K562 (cell line): ENCODE data around the gene SYNGR3. TPM values are rescaled to one million over a fixed set of nuclear protein-coding genes. Genes with fewer than 3 reads are reported as not detected.
A peak's percentile ranks its signal among the peaks of the same experiment; 100 is the strongest.

Source experiments
- ATAC-seq: fragments of 200-7000 bp; cut with Tn5 transposase; 3 replicates; pipeline ENCODE4 v1.9.1; 2020; ENCODE audit warnings: moderate library complexity
- BruUV-seq: library from RNA; stranded (reverse); fragments of 400-500 nt; replicated peaks from 2 replicates; lab custom pipeline; 2021; lab: Mats Ljungman, UMichigan
- CTCF ChIA-PET: fragments of 300-600 bp; formaldehyde crosslinking; extraction: SDS; loops from one replicate; lab custom pipeline; 2021; ENCODE audit warnings: low intra/inter-chr PET ratio; lab: Yijun Ruan, JAX
- POLR2A ChIA-PET: fragments of 300-600, 350-650 bp; sonication (Branson Sonifier 250); formaldehyde crosslinking; extraction: SDS; loops from one replicate; lab custom pipeline; 2021; ENCODE audit warnings: antibody characterized with exemption, inconsistent platforms; lab: Yijun Ruan, JAX
- DNase-seq, 4 experiments: peaks; one replicate each; pipeline versions ENCODE4 v3.0.0 to v3.0.0-alpha.2; 2011 to 2018; ENCODE audit warnings: low spot score in 3 of 4, mixed read lengths in 3 of 4; ENCODE audit errors: extremely low read depth in 1 of 4
- FAIRE-seq: peaks from 2 replicates; lab custom pipeline; 2011; peaks lifted over from hg19 to GRCh38; lab: Jason Lieb, UNC
- H2AFZ ChIP-seq: 2 replicates; pipeline ENCODE4 v1.6.0; 2011; ENCODE audit warnings: low read depth, low read length, control low read depth, inconsistent platforms
- H3K27ac ChIP-seq: fragments of 200-600 bp; 3 replicates; pipeline ENCODE4 v1.8.0; 2011; ENCODE audit warnings: low read depth, mild to moderate bottlenecking, control low read depth, inconsistent platforms, low read length, moderate library complexity, mixed read lengths; ENCODE audit errors: extremely low read depth
- H3K27me3 ChIP-seq, 2 experiments: fragments of 300-600 bp in 1 of 2; 2 replicates in 1 of 2; 3 replicates in 1 of 2; pipeline versions ENCODE4 v1.6.0 to v1.8.0; 2011; ENCODE audit warnings: inconsistent platforms in 2 of 2, low read length in 2 of 2, mild to moderate bottlenecking in 1 of 2, mixed read lengths in 1 of 2, moderate library complexity in 1 of 2; ENCODE audit not compliant: control insufficient read depth in 2 of 2, insufficient read depth in 2 of 2
- H3K36me3 ChIP-seq: fragments of 300-600 bp; 3 replicates; pipeline ENCODE4 v1.8.0; 2011; ENCODE audit warnings: mild to moderate bottlenecking, low read length, inconsistent platforms; ENCODE audit not compliant: control insufficient read depth, insufficient read depth
- H3K4me1 ChIP-seq, 2 experiments: fragments of 200-600 bp in 1 of 2; replicated peaks in 1 of 2; 2 replicates in 1 of 2; 3 replicates in 1 of 2; pipeline versions ENCODE4 v1.5.1 to v1.8.0; 2011; ENCODE audit warnings: inconsistent platforms in 2 of 2, low read length in 2 of 2, mild to moderate bottlenecking in 1 of 2, mixed read lengths in 1 of 2, moderate library complexity in 1 of 2; ENCODE audit not compliant: control insufficient read depth in 2 of 2, insufficient read depth in 2 of 2
- H3K4me2 ChIP-seq: 2 replicates; pipeline ENCODE4 v1.6.1; 2011; ENCODE audit warnings: low read length, control low read depth, inconsistent platforms, mixed read lengths; ENCODE audit not compliant: insufficient read depth
- H3K4me3 ChIP-seq: fragments of 200-600 bp; sonication (generic), shearing (Covaris generic); 2 replicates; pipeline ENCODE4 v1.5.1; 2016; ENCODE audit warnings: control low read depth, inconsistent platforms
- H3K79me2 ChIP-seq: fragments of 200-600 bp; 3 replicates; pipeline ENCODE4 v1.8.0; 2011; ENCODE audit warnings: low read length, inconsistent platforms; ENCODE audit not compliant: control insufficient read depth, insufficient read depth
- H3K9ac ChIP-seq, 2 experiments: 2 replicates each; pipeline versions ENCODE4 v1.6.0 to v1.6.1; 2011; ENCODE audit warnings: low read depth in 2 of 2, low read length in 2 of 2, control low read depth in 1 of 2, inconsistent platforms in 1 of 2, mild to moderate bottlenecking in 1 of 2, mixed read lengths in 1 of 2; ENCODE audit not compliant: insufficient read depth in 1 of 2
- H3K9me1 ChIP-seq: one replicate; pipeline ENCODE4 v1.6.0; 2011; ENCODE audit warnings: inconsistent platforms, mild to moderate bottlenecking, low read length, moderate library complexity; ENCODE audit not compliant: control insufficient read depth, insufficient read depth
- H3K9me3 ChIP-seq: replicated peaks from 2 replicates; pipeline ENCODE4 v1.5.1; 2011; ENCODE audit warnings: low read depth, low read length, inconsistent platforms; ENCODE audit not compliant: control insufficient read depth, insufficient read depth
- H4K20me1 ChIP-seq: replicated peaks from 2 replicates; pipeline ENCODE4 v1.6.1; 2011; ENCODE audit warnings: low read length, inconsistent platforms, mixed read lengths; ENCODE audit not compliant: control insufficient read depth, insufficient read depth
- BRD9 ChIP-seq: fragments of 450-650 bp; IDR thresholded peaks from 2 replicates; pipeline ENCODE4 v1.6.1; 2018; ENCODE audit warnings: low read depth; ENCODE audit not compliant: partially characterized antibody
- ESRRA ChIP-seq: fragments of 450-650 bp; IDR thresholded peaks from 2 replicates; pipeline ENCODE4 v1.6.1; 2014; ENCODE audit warnings: low read depth, mild to moderate bottlenecking, moderate library complexity, borderline replicate concordance
- GTF2B ChIP-seq: IDR thresholded peaks from 2 replicates; pipeline ENCODE4 v1.6.1; 2011; ENCODE audit not compliant: insufficient read length; ENCODE audit errors: extremely low read depth
- HNRNPUL1 ChIP-seq: fragments of 200-400 bp; formaldehyde crosslinking; IDR thresholded peaks from 2 replicates; pipeline ENCODE4 v1.6.1; 2017; ENCODE audit warnings: low read length
- SMAD1 ChIP-seq: fragments of 150-350 bp; IDR thresholded peaks from 2 replicates; pipeline ENCODE4 v1.6.1; 2014; ENCODE audit warnings: low read length, low read depth; ENCODE audit not compliant: partially characterized antibody
- SP1 ChIP-seq: sonication (generic); formaldehyde crosslinking; IDR thresholded peaks from 2 replicates; pipeline ENCODE4 v1.8.1; 2022; ENCODE audit warnings: mild to moderate bottlenecking, missing genetic modification reagents
- TCF7 ChIP-seq: sonication (generic); IDR thresholded peaks from 2 replicates; pipeline ENCODE4 v1.6.1; 2016; ENCODE audit warnings: antibody characterized with exemption, borderline replicate concordance
- ZBTB40 ChIP-seq, 2 experiments: fragments of 450-650 bp in 1 of 2; sonication (generic) in 1 of 2; formaldehyde crosslinking in 1 of 2; IDR thresholded peaks; 2 replicates each; pipeline versions ENCODE4 v1.7.1 to v1.9.0; 2016 to 2022; ENCODE audit warnings: inconsistent platforms in 1 of 2, mild to moderate bottlenecking in 1 of 2, missing genetic modification reagents in 1 of 2
- WGBS: fragments of 100-300 bp; shearing (Covaris generic); methylation state at CpG from one replicate; pipeline ENCODE4 v1.1.6; 2016; ENCODE audit warnings: low coverage, mixed read lengths; ENCODE audit not compliant: insufficient coverage; ENCODE audit errors: missing lambda C conversion rate; 5-methylcytosine and 5-hydroxymethylcytosine counted together
- in situ Hi-C: fragments of 300-500 bp; cut with MboI; formaldehyde crosslinking; loops from 4 replicates; pipeline ENCODE4 v1.15.0; 2018; ENCODE audit warnings: inconsistent platforms, mixed read lengths
- intact Hi-C: fragments of 100-400 bp; cut with micrococcal nuclease; formaldehyde crosslinking; loops from 2 replicates; pipeline ENCODE4 v1.14.2; 2022
- polyA plus RNA-seq, 8 experiments: library from polyadenylated mRNA; depleted of rRNA in 4 of 8; stranded (reverse) in 5 of 8; unstranded in 3 of 8; fragments of >200 nt; fragmentation: Nextera tagmentation in 2 of 8; fragmentation: Illumina TruSeq in 1 of 8; extraction: Ambion mirVana in 2 of 8; extraction: Trizol in 1 of 8; gene quantifications; 2 replicates each; pipeline versions ENCODE4 v1.2.1 to v1.2.3, GENCODE V29; 2011 to 2014; ENCODE audit warnings: inconsistent platforms in 1 of 8, missing spikeins in 1 of 8
- total RNA-seq, 7 experiments: library from RNA; depleted of rRNA in 6 of 7; stranded (reverse); fragments of >200 nt in 6 of 7; fragmentation: Illumina TruSeq in 2 of 7; extraction: Trizol in 2 of 7; gene quantifications; 2 replicates each; pipeline versions ENCODE4 v1.2.1 to v1.2.3, GENCODE V29; 2011 to 2021; ENCODE audit warnings: low replicate concordance in 1 of 7
- TF ChIP-seq, protein P1 (sequence below): sonication (generic); formaldehyde crosslinking; IDR thresholded peaks from 2 replicates; pipeline ENCODE4 v1.8.0; 2022; ENCODE audit warnings: mild to moderate bottlenecking, missing genetic modification reagents

Gene SYNGR3
- total and polyA plus RNA-seq, 9 of the 15 experiments (the other 6 are each of a cell fraction or from before 2014, with no cell fraction given): 3.7 to 69.2 (median 36.3) TPM

DNA sequence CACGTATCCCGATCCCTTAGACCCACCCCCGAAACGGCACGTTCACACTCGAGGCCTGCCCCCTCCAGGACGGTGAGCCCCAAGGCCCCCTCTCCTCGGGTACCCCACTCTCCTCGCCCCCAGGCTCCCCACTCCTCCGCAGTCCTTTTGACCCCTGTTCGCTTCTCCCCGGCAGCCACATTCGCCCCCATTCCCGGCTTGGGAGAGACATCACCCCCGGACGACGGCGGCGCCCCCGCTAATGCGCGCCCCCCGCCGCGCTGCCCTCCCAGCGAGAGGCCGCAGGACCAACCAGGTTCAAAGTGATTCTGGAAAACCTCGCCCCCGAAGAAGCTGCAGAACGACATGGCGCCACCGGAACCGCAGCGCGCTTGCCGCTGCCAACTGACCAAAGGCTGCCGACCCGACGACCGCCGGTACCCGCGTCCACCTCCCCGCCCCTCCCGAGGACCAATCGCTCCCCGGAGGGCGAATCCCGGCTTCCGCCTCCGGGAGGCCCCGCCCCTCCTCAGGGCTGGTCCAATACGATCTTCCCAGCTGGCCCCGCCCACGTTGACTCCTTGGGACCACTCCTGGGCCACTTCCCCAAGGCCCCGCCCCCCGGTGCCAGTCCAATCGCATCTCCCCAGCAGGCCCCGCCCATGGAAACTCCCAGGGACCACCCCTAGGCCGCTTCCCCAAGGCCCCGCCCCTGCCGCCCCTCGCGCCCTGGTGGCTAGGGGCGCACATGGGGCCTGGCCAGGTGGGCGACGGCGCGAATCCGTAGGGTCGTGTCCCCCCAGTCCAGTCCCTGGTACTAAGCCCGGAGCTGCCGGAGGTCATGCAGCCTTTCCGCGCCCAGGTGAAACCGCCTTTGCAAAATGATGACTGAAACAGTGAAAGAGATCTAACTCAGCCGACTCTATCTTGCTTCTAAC lies 46.7 kb upstream of the SYNGR3 start, which contains the start of gene MSRB1:
Gene MSRB1, minus strand, starts transcription at position 390 of the 917 bp plus-strand sequence. Its CDS starts 43 bp downstream, at position 347.
- ChIA-PET POLR2A (interaction anchor here (0.6 to 2.3 kb wide), 11 partner anchors 10 to 212 kb away, joined by 3 to 28 read pairs (median 4); partner anchors contain the start of genes EME2, MRPS34, RPS2 and TRAF7), CTCF (interaction anchor here (0.7 kb wide), 1 partner anchor 130 kb away, joined by 5 read pairs; no protein-coding TSS in a partner anchor)
- ATAC-seq (peak; percentile 95), FAIRE-seq (peak; percentile 88), DNase-seq (peak; percentile 99 to 100 (median 100))
- H3K4me2 ChIP-seq: peak within 1 kb of the TSS; percentile 84
- intact Hi-C loops: loop anchor here (2.0 kb wide), 1 partner anchor 22 kb away; the partner anchor contains the start of gene RPS2
- H2AFZ ChIP-seq: peak within 1 kb of the TSS; percentile 91
- peak within 1 kb of the TSS; percentile 63 to 91 for H3K9ac ChIP-seq
- peaks cover 8% of the 10 kb centered on the region for H3K9me1 ChIP-seq
- no TSS peak for BruUV-seq
- H3K4me1 ChIP-seq: peaks cover 29 to 76% of the 10 kb centered on the region in 2 experiments
- no peaks in the 10 kb centered on the region for H3K27me3 ChIP-seq
- WGBS: 2% methylated on average over 33 of the region's 77 CpGs
- peak within 1 kb of the TSS; percentile 51 for H3K27ac ChIP-seq
- H4K20me1 ChIP-seq: peaks cover 7% of the 10 kb centered on the region
- peaks cover 20% of the 10 kb centered on the region for H3K79me2 ChIP-seq
- in situ Hi-C loops: no loop called here
- H3K36me3 ChIP-seq: peaks cover 28% of the 10 kb centered on the region; the same call in 2 of the 3 replicates
- no peaks in the 10 kb centered on the region for H3K9me3 ChIP-seq
- H3K4me3 ChIP-seq: peak within 1 kb of the TSS; percentile 78
- TF ChIP-seq ESRRA (peak; percentile 49; the same call in 1 of the 2 replicates), SP1 (peak; percentile 88), TCF7 (no peak), ZBTB40 (IDR thresholded peaks at IDR 0.05) (0 out of 2 replicates have a peak, but pooled peaks have one; percentile 30), ZBTB40 (CRISPR knock-in tag; IDR thresholded peaks at IDR 0.05) (no peak), HNRNPUL1 (no peak), SMAD1 (no peak), GTF2B (no peak), BRD9 (peak; percentile 19)
- TF ChIP-seq, protein P1, sequence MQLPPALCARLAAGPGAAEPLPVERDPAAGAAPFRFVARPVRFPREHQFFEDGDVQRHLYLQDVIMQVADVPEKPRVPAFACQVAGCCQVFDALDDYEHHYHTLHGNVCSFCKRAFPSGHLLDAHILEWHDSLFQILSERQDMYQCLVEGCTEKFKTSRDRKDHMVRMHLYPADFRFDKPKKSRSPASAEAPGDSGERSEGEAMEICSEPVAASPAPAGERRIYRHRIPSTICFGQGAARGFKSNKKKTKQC: peak; percentile 69; the same call in 1 of the 2 replicates
